Activated T-cell treated with anti-CD3 and anti-CD28 coated beads, Interleukin-2, amount 50 U/mL, for 24 hours (primary cell): ENCODE data around the gene RGS3.

Source experiments
- DNase-seq: peaks from one replicate; pipeline ENCODE4 v3.0.0-alpha.2; 2020
- H3K27ac Mint-ChIP-seq: 2 replicates; pipeline ENCODE4 v1.8.0; 2020; ENCODE audit warnings: mild to moderate bottlenecking, mixed read lengths
- H3K27me3 Mint-ChIP-seq: 2 replicates; pipeline ENCODE4 v1.8.0; 2020; ENCODE audit warnings: mixed read lengths
- H3K36me3 Mint-ChIP-seq: 2 replicates; pipeline ENCODE4 v1.8.0; 2020; ENCODE audit warnings: low read depth, mixed read lengths
- H3K4me1 Mint-ChIP-seq: 2 replicates; pipeline ENCODE4 v1.8.0; 2020; ENCODE audit warnings: low read depth, mixed read lengths
- H3K4me3 Mint-ChIP-seq: 2 replicates; pipeline ENCODE4 v1.8.0; 2020; ENCODE audit warnings: mild to moderate bottlenecking, moderate library complexity, mixed read lengths
- H3K9me3 Mint-ChIP-seq: 2 replicates; pipeline ENCODE4 v1.8.0; 2020; ENCODE audit warnings: mixed read lengths

Gene RGS3

DNA sequence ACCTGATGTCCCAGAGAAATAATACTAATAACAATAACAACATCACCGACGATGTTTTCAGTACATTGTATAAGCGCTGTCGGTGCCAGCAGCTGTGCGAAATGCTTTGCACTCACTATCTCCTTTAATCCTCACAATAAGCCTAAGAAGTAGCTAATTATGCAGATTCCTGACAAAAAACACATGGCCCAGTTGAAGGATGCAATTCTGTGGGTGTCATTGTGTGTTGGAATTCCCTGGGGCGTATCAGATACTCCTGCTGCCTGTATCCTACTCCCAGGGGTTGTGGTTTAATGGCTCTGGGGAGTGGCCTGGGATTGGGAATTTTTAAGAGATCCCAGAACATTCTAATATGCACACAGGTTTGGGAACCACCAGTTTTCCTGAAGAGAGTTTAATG lies 154.0 kb downstream of the RGS3 start:
- Mint-ChIP-seq H3K27me3 (peaks cover 8% of the 10 kb centered on the region), H3K9me3 (no peaks in the 10 kb centered on the region), H3K27ac (no peak overlapping the region), H3K36me3 (no peaks in the 10 kb centered on the region), H3K4me3 (no peak overlapping the region), H3K4me1 (peaks cover 69% of the 10 kb centered on the region)
- peak; percentile 5 for DNase-seq

- H3K27me3 Mint-ChIP-seq = peaks cover 8% of the 10 kb centered on the region
- H3K36me3 Mint-ChIP-seq = no peaks in the 10 kb centered on the region
- peaks cover 81% of the 10 kb centered on the region for H3K4me1 Mint-ChIP-seq
- no peaks in the 10 kb centered on the region for H3K9me3 Mint-ChIP-seq
- H3K4me3 Mint-ChIP-seq = no peak overlapping the region
- no peak overlapping the region for H3K27ac Mint-ChIP-seq
- DNase-seq = peak; percentile 11
Observed at GRCh38 chr9:113618836-113619490, 155.4 kb downstream of the RGS3 start.

DNA sequence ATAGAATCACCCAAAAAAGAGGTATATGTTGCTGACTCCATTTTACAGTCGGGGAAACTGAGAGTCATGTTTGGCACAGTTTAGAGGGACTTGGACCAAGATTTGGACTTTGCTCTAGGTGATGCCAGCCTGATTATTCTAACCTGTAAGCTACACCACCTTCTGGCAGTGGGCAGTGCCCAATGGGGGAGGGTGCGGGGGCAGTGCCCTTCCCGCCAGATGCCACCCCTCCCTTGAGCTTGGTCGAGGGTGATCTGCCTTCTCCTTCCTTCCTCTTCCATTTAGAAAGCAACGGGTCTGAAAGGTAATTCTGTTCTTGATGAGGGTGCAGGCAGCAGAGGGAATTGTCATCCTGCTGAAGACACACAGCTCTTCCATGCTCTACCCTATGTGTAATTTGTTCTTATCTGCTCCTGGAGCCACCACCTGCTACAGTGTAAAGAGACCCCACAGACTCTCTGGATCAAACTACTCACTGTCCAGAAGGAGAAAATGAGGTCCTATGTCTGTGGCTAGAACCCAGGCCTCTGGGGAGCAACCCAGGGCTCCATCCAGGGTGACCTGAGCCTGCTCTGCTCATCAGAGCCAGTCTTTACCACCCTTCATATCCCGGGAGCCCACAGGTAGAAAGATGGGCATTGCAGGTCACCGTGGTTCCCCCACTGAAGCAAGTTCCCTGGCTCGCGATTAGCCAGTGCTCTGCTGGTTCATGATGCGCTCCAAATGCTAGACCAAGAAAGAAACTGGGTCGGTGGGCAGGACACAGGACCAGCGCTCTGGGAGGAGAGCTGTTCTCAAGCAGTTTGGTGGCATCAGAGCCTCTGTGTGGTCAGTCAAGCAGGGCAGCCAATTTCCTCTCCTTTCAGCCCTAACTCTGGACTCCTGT lies 156.2 kb downstream of the RGS3 start:
- peak; percentile 17 for DNase-seq
- no peaks in the 10 kb centered on the region for H3K36me3 Mint-ChIP-seq
- no peaks in the 10 kb centered on the region for H3K9me3 Mint-ChIP-seq
- H3K27me3 Mint-ChIP-seq = peaks cover 8% of the 10 kb centered on the region
- no peak overlapping the region for H3K4me3 Mint-ChIP-seq
- peaks cover 81% of the 10 kb centered on the region for H3K4me1 Mint-ChIP-seq
- no peak overlapping the region for H3K27ac Mint-ChIP-seq

DNA sequence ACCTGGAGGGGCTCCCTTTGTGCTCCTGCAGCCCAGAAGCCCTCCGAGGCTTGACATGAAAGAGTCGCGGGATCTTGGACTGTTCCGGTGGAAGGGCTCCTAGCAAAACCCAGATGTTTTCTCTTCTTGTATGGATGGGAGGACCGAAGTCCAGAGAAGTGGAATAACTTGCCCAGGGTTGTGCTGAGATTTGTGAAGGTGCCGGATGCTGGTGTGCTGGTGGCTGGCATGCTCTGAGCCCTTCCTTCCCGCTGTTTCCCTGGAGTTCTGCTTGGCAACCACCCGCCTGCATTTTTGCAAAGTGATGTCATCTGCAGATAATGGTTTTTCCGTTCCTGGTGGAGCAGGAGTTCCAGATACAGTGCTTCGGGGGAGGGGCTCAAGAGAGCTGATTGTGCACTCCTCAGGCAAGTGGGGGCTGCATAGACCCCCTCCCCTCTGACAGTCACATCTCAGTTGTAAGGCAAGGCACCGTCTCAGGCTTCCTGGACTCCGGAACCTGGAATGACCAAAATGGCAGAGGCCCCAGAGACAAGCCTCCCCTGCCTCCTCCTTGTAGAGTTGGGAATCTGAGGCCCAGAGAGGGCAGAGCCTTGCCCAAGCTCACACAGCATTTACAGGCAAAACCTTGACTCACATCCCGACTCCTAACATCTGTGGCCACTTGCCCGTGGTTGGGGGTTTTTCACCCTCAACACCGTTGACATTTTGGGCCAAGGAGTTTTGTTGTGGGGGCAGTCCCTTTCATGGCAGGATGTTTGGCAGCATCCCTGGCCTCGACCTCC lies 157.0 kb downstream of the RGS3 start:
- no peaks in the 10 kb centered on the region for H3K9me3 Mint-ChIP-seq
- peak overlapping the region; percentile 99 for H3K27ac Mint-ChIP-seq
- peak; percentile 28 for DNase-seq
- peaks cover 8% of the 10 kb centered on the region for H3K27me3 Mint-ChIP-seq
- peak overlapping the region; percentile 15 for H3K4me3 Mint-ChIP-seq
- peaks cover 72% of the 10 kb centered on the region for H3K4me1 Mint-ChIP-seq
- no peaks in the 10 kb centered on the region for H3K36me3 Mint-ChIP-seq

DNA sequence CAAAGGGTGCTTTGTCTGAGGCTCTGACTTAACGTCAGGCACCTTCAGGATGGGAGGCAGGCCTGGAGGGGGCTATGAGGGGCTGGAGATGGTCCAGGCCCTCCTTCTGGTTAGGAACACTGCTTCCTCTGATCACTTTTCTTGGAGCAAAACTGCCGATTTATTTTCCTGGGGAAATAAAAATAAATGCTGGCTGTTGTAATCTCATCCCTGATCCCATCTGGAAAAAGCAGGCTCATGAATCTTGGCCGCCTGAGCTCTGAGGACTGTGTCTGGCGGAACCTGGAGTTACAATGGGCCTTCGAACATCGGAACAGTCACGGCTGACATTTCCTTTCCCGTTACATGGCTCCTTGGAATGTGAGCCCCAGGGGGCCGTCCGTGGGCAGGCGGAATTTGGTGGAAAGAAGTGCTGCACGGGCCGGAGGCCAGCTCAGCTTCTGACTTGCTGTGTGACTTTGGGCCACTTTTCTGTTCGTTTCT lies 157.8 kb downstream of the RGS3 start:
- peak; percentile 17 for DNase-seq
- no peaks in the 10 kb centered on the region for H3K9me3 Mint-ChIP-seq
- H3K27ac Mint-ChIP-seq = peak overlapping the region; percentile 99

GRCh38 chr9:113621980-113622379 lies 158.5 kb downstream of the RGS3 start:
- Mint-ChIP-seq H3K4me3 (no peak overlapping the region), H3K27me3 (peaks cover 8% of the 10 kb centered on the region), H3K36me3 (no peaks in the 10 kb centered on the region), H3K27ac (peak overlapping the region; percentile 99), H3K4me1 (peaks cover 65% of the 10 kb centered on the region), H3K9me3 (no peaks in the 10 kb centered on the region)
- DNase-seq = no peak

More for the DNA sequence above, 157.8 kb downstream of the RGS3 start:
- H3K36me3 Mint-ChIP-seq = no peaks in the 10 kb centered on the region
- peaks cover 8% of the 10 kb centered on the region for H3K27me3 Mint-ChIP-seq
- H3K4me3 Mint-ChIP-seq = peak overlapping the region; percentile 12
- H3K4me1 Mint-ChIP-seq = peaks cover 66% of the 10 kb centered on the region

GRCh38 chr9:113622600-113623400 lies 159.3 kb downstream of the RGS3 start:
- DNase-seq = peak; percentile 62
- Mint-ChIP-seq H3K4me3 (peak overlapping the region; percentile 68), H3K9me3 (no peaks in the 10 kb centered on the region), H3K4me1 (peaks cover 58% of the 10 kb centered on the region), H3K36me3 (no peaks in the 10 kb centered on the region), H3K27me3 (peaks cover 8% of the 10 kb centered on the region), H3K27ac (peak overlapping the region; percentile 99)

- H3K4me1 Mint-ChIP-seq = peaks cover 53% of the 10 kb centered on the region
- H3K4me3 Mint-ChIP-seq = no peak overlapping the region
- peak overlapping the region; percentile 99 for H3K27ac Mint-ChIP-seq
- H3K36me3 Mint-ChIP-seq = no peaks in the 10 kb centered on the region
- peaks cover 7% of the 10 kb centered on the region for H3K27me3 Mint-ChIP-seq
- DNase-seq = peak; percentile 17
- no peaks in the 10 kb centered on the region for H3K9me3 Mint-ChIP-seq
Observed at GRCh38 chr9:113623851-113624485, 160.4 kb downstream of the RGS3 start.

GRCh38 chr9:113624721-113625120 lies 161.2 kb downstream of the RGS3 start:
- Mint-ChIP-seq H3K27ac (no peak overlapping the region), H3K27me3 (peaks cover 3% of the 10 kb centered on the region), H3K9me3 (no peaks in the 10 kb centered on the region), H3K36me3 (no peaks in the 10 kb centered on the region), H3K4me3 (no peak overlapping the region), H3K4me1 (peaks cover 45% of the 10 kb centered on the region)
- peak; percentile 13 for DNase-seq

DNA sequence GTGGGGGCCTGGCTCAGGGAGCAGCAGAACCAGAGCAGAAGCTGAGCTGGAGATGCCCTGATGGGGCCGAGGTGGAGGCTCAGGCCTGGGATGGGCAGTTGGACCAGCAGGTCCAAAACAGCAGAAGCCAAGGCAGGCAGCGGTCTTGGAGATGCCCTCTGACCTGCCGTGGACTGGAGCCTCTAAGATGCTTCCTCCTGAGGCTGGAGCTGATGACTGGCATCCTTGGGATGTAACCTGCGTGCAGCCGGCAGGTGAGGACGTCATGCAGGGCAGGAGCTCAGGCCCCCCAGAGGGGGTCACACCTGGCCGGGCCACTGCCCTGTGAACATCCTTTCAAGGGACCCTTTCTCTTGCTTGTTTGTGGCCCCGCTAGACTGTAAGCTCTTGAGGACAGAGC lies 162.0 kb downstream of the RGS3 start:
- Mint-ChIP-seq H3K36me3 (no peaks in the 10 kb centered on the region), H3K9me3 (no peaks in the 10 kb centered on the region), H3K4me3 (no peak overlapping the region), H3K27me3 (peaks cover 2% of the 10 kb centered on the region), H3K4me1 (peaks cover 37% of the 10 kb centered on the region), H3K27ac (no peak overlapping the region)
- DNase-seq = no peak

DNA sequence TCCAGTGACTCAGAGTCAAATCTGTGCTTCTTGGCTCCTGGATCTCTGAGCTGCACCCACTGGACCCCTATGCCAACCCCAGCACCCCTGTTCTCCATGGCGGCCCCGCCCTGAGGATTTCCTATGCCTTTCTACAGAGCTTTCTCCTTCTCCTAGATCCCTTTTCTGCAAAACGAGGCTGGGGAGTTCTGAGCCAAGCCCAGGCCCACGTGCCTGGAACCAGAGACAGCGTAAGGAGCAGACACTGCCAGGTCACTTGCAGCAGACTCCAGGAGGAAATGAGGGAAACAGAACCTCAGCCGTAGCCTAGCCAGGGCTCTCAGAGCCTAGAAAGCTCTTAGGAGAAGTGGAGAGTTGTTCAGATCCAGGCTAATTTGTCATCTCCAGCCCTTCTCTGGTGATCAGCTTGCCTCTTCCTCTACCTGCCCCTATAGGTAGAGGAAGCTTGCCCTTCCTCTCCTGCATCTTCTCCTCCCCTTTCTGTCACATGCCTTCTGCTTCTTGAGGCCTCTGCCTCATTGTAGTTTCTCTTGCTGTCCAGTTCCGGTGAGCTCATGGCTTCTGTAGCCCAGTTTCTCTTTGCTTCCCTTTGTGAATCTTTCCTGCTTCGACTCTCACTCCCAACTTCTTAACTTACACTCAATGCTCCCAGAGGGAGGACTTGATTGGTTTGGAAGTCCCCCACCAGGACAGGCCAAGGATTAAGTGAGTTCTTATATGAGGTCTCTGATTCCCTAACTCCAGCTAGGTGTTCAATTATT lies 163.4 kb downstream of the RGS3 start:
- H3K4me3 Mint-ChIP-seq = no peak overlapping the region
- H3K27me3 Mint-ChIP-seq = peaks cover 2% of the 10 kb centered on the region
- H3K27ac Mint-ChIP-seq = no peak overlapping the region
- peaks cover 23% of the 10 kb centered on the region for H3K4me1 Mint-ChIP-seq
- peak; percentile 8 for DNase-seq
- H3K36me3 Mint-ChIP-seq = no peaks in the 10 kb centered on the region
- no peaks in the 10 kb centered on the region for H3K9me3 Mint-ChIP-seq

- no peak for DNase-seq
- Mint-ChIP-seq H3K36me3 (no peaks in the 10 kb centered on the region), H3K27ac (peak overlapping the region; percentile 1), H3K4me3 (no peak overlapping the region), H3K27me3 (peaks cover 10% of the 10 kb centered on the region), H3K9me3 (no peaks in the 10 kb centered on the region), H3K4me1 (peaks cover 16% of the 10 kb centered on the region)
Observed at GRCh38 chr9:113628621-113629020, 165.1 kb downstream of the RGS3 start.
